ENCODE data around the gene SCAND1. TPM values are rescaled to one million over a fixed set of nuclear protein-coding genes. Genes with fewer than 3 reads are reported as not detected.

Gene SCAND1
- total and polyA plus RNA-seq, 9 of the 15 experiments (the other 6 are each of a cell fraction or from before 2014, with no cell fraction given) = 0.08 to 94.0 (median 5.8) TPM

DNA sequence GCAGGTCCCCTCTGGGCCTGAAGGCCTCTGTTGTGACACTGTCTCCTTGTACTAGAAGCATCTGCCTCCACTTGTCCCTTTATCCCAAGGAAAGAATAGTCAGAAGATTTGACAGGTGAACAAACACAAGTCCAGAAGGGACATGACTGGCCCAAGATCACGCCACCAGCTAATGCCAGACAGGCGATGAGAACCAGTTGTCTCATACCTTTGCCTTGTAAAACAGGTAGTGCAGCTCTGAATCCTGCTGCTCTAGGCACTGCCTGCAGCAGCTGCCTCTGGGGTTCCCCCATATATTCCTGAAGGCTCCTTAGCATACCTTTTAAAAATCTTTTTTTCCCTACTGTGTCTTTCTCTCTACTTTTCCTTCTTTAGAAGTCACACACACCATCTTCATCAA, 25.0 kb downstream of the SCAND1 start (continued):
- no peak for TF ChIP-seq CLOCK (CRISPR knock-in tag; IDR thresholded peaks at IDR 0.05; ENCODE audit: borderline replicate concordance)

DNA sequence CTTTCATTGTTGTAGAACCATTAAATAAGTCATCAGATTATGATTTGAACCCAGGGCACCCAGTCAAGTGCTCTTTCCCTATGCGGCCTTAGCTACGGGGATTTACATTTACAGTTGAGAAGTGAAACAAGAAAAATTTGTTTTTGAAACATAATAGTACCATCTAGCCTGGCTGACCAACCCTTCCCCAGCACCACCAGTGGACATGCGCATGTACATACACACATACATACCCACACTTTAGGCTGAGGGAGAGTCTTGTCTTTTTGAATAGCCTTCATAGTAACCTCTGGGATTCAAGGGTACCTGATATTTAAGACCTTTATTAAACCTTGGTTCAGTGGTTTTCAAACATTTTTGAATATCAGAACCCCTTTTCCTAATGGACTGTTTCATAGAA, 33.8 kb downstream of the SCAND1 start:
- Histone ChIP-seq H3K9me1 (ENCODE audit: control insufficient read depth, insufficient read depth, low read length) (no peaks in the 10 kb centered on the region), H3K27me3 (ENCODE audit: control insufficient read depth in 2 of 2, insufficient read depth in 2 of 2, low read length in 2 of 2) (no peaks in the 10 kb centered on the region), H3K4me2 (ENCODE audit: insufficient read depth, low read length) (no peak overlapping the region), H3K79me2 (ENCODE audit: control insufficient read depth, insufficient read depth, low read length) (no peaks in the 10 kb centered on the region), H4K20me1 (replicated peaks; ENCODE audit: control insufficient read depth, insufficient read depth, low read length) (no peaks in the 10 kb centered on the region), H3K4me1 (replicated peaks in 1 of 2; ENCODE audit: control insufficient read depth in 2 of 2, insufficient read depth in 2 of 2, low read length in 2 of 2) (no peaks in the 10 kb centered on the region), H3K4me3 (no peak overlapping the region), H2AFZ (ENCODE audit: low read depth, low read length) (no peak overlapping the region), H3K27ac (ENCODE audit: extremely low read depth, low read depth, low read length) (no peak overlapping the region), H3K9ac (ENCODE audit: insufficient read depth in 1 of 2, low read depth in 2 of 2, low read length in 2 of 2) (no peak overlapping the region), H3K36me3 (ENCODE audit: control insufficient read depth, insufficient read depth, low read length) (peaks cover 46% of the 10 kb centered on the region), H3K9me3 (replicated peaks; ENCODE audit: control insufficient read depth, insufficient read depth, low read depth, low read length) (no peaks in the 10 kb centered on the region)
- in situ Hi-C loops (cut with MboI) = no loop called here
- BruUV-seq (replicated peaks) = no TSS peak
- DNase-seq (ENCODE audit: extremely low read depth in 1 of 4, low spot score in 3 of 4) (no peak), ATAC-seq (no peak), FAIRE-seq (no peak)
- ChIA-PET CTCF (ENCODE audit: low intra/inter-chr PET ratio) (no interaction called here), POLR2A (interaction anchor here (0.5 kb wide), 1 partner anchor 813 kb away, joined by 3 read pairs; no protein-coding TSS in a partner anchor)
- intact Hi-C loops (cut with micrococcal nuclease) = no loop called here
- WGBS (ENCODE audit: insufficient coverage, low coverage, missing lambda C conversion rate) = 90% methylated on average over 3 of the region's 3 CpGs
- TF ChIP-seq ATF1 (CRISPR knock-in tag; IDR thresholded peaks at IDR 0.05) = no peak
- no peak for TF ChIP-seq ATF1 (tag; IDR thresholded peaks at IDR 0.05)
- no peak for TF ChIP-seq KDM4B (IDR thresholded peaks at IDR 0.05; ENCODE audit: borderline replicate concordance in 2 of 2, low read depth in 1 of 2)
- TF ChIP-seq TEAD2 (tag; IDR thresholded peaks at IDR 0.05) = no peak
- no peak for TF ChIP-seq MAFF (IDR thresholded peaks at IDR 0.05; ENCODE audit: low read length)
- TF ChIP-seq, protein P1, sequence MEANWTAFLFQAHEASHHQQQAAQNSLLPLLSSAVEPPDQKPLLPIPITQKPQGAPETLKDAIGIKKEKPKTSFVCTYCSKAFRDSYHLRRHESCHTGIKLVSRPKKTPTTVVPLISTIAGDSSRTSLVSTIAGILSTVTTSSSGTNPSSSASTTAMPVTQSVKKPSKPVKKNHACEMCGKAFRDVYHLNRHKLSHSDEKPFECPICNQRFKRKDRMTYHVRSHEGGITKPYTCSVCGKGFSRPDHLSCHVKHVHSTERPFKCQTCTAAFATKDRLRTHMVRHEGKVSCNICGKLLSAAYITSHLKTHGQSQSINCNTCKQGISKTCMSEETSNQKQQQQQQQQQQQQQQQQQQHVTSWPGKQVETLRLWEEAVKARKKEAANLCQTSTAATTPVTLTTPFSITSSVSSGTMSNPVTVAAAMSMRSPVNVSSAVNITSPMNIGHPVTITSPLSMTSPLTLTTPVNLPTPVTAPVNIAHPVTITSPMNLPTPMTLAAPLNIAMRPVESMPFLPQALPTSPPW (CRISPR knock-in tag; IDR thresholded peaks at IDR 0.05) = no peak
- no peak for TF ChIP-seq ZKSCAN1 (IDR thresholded peaks at IDR 0.05; ENCODE audit: low read depth, low read length)

Data from K562 (cell line).